Esophagus squamous epithelium (tissue), 4 donors: ENCODE data around the gene ABCA1.

Experiments
- POLR2A ChIP-seq, 4 donors: fragments of 450-650 bp; IDR thresholded peaks; one replicate each; pipeline ENCODE4 v1.6.1; 2017; ENCODE audit warnings: antibody characterized with exemption in 4 of 4, mild to moderate bottlenecking in 4 of 4, moderate library complexity in 3 of 4
- TF ChIP-seq, protein P1 (sequence below), 6 experiments: fragments of 450-650 bp in 4 of 6; fragments of 200-600 bp in 2 of 6; sonication (generic) in 2 of 6; IDR thresholded peaks; one replicate each; pipeline ENCODE4 v1.5.1; 2016 to 2019; ENCODE audit warnings: antibody characterized with exemption in 6 of 6, mild to moderate bottlenecking in 4 of 6, moderate library complexity in 4 of 6

DNA sequence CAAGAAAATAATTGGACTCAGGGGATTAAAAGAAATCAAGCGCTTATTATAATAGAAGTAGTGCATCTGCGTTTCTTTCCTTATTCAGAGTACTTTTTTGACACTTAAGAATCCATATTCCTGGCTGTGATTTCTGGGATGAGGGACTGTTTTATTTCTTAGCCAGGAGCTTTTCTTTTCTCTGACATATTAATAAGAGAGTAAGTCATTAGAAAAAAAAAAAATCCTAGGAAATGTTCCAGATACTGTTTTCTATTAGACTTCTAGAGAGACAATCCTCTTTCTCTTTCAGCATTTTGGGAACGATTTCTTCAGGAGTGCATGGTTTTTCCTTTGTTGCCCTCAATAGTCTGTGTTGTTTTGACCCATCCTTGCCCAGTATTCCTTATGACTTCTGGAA is 8.3 kb upstream of the ABCA1 start:
- TF ChIP-seq, protein P1, sequence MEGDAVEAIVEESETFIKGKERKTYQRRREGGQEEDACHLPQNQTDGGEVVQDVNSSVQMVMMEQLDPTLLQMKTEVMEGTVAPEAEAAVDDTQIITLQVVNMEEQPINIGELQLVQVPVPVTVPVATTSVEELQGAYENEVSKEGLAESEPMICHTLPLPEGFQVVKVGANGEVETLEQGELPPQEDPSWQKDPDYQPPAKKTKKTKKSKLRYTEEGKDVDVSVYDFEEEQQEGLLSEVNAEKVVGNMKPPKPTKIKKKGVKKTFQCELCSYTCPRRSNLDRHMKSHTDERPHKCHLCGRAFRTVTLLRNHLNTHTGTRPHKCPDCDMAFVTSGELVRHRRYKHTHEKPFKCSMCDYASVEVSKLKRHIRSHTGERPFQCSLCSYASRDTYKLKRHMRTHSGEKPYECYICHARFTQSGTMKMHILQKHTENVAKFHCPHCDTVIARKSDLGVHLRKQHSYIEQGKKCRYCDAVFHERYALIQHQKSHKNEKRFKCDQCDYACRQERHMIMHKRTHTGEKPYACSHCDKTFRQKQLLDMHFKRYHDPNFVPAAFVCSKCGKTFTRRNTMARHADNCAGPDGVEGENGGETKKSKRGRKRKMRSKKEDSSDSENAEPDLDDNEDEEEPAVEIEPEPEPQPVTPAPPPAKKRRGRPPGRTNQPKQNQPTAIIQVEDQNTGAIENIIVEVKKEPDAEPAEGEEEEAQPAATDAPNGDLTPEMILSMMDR (IDR thresholded peaks at IDR 0.05) = no peak
- no peak for TF ChIP-seq POLR2A (IDR thresholded peaks at IDR 0.05)
